ENCODE results near the gene ITGA6. TPM values are rescaled to one million over a fixed set of nuclear protein-coding genes. Genes with fewer than 3 reads are reported as not detected.
"Not testable (repeated sequence)": the region's sequence is repeated elsewhere in the genome, so short reads cannot be mapped to it uniquely, and the experiment has no call there.

Gene ITGA6
- total RNA-seq, 2 experiments from 2014 or later: 14.6 to 15.0 TPM

DNA sequence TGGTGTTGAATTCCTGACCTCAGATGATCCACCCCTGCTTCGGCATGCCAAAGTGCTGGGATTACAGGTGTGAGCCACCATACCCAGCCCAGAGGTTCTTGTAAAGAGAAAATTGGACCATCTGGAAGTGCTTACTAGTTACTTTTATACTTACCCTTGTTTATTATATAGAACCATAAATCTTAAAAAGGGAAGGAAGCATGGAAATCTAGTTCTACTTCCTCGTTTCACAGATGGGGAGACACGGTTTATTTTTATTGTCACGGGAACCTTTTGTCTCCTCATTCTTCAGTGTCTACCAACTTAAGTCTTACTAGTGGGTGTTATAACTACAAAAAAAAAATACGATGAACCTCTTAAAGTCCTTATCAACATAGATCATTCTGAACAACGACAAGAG lies 82.7 kb downstream of the ITGA6 start:
- Mint-ChIP-seq H3K4me3 (peak overlapping the region; percentile 0), H3K36me3 (ENCODE audit: low read depth) (peaks cover 73% of the 10 kb centered on the region), H3K27ac (peak overlapping the region; percentile 9), H3K9me3 (ENCODE audit: insufficient read depth) (peaks cover 34% of the 10 kb centered on the region), H3K4me1 (ENCODE audit: low read depth) (peaks cover 26% of the 10 kb centered on the region), H3K27me3 (ENCODE audit: low read depth) (no peaks in the 10 kb centered on the region)
- DNase-seq (no peak), ATAC-seq (no peak)
- POLR2A ChIA-PET: no interaction called here
- CTCF ChIA-PET: no interaction called here

- H3K4me3 Mint-ChIP-seq: peak overlapping the region; percentile 0
- peak overlapping the region; percentile 9 for H3K27ac Mint-ChIP-seq
- ChIA-PET POLR2A (no interaction called here), CTCF (interaction anchor here (1.4 kb wide), 1 partner anchor 9 kb away, joined by 3 read pairs; no protein-coding TSS in a partner anchor)
- H3K36me3 Mint-ChIP-seq (ENCODE audit: low read depth): peaks cover 71% of the 10 kb centered on the region
- DNase-seq (no peak), ATAC-seq (no peak)
- peaks cover 26% of the 10 kb centered on the region for H3K4me1 Mint-ChIP-seq (ENCODE audit: low read depth)
- no peaks in the 10 kb centered on the region for H3K27me3 Mint-ChIP-seq (ENCODE audit: low read depth)
- peaks cover 37% of the 10 kb centered on the region for H3K9me3 Mint-ChIP-seq (ENCODE audit: insufficient read depth)
Measured at GRCh38 chr2:172510548-172510947, 83.2 kb downstream of the ITGA6 start.

DNA sequence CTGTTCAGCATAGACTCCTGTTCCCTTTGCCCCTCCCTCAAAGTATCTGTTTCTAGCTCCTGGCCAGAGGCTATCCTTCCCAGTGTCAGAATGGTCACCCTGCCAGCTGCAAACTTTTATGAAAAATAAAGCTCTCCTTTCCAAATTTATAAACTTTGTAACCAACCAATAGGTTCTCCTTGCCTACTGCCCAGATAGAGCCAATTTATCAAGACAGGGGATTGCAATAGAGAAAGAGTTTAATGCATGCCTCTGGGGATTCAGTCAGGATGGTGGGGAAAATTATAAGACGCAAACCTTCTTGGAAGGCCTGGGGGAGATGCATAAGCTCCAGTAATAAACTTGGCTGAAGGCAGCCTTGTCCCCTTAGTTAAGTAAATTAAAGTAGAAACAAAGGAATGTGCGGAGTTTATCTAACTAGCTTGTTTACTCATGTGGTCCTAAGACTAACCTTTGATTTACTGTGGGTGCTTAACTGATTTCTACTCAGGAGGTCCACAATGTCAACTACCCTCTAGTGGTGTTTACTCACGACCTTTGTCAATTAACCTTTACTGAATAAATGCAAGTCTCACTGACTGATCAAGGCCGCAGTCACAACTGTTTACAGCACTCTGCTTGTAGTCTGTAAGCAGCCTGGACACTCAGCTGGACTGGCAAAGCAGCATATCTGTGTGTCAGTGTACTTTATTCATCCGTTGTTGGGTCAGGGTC lies 85.6 kb downstream of the ITGA6 start:
- ATAC-seq: no peak
- H3K9me3 Mint-ChIP-seq (ENCODE audit: insufficient read depth): peaks cover 42% of the 10 kb centered on the region
- peaks cover 55% of the 10 kb centered on the region for H3K36me3 Mint-ChIP-seq (ENCODE audit: low read depth)
- H3K27ac Mint-ChIP-seq: no peak overlapping the region
- H3K4me3 Mint-ChIP-seq: no peak overlapping the region
- ChIA-PET POLR2A (no interaction called here), CTCF (no interaction called here)
- H3K4me1 Mint-ChIP-seq (ENCODE audit: low read depth): peaks cover 26% of the 10 kb centered on the region
- no peak for DNase-seq
- no peaks in the 10 kb centered on the region for H3K27me3 Mint-ChIP-seq (ENCODE audit: low read depth)

DNA sequence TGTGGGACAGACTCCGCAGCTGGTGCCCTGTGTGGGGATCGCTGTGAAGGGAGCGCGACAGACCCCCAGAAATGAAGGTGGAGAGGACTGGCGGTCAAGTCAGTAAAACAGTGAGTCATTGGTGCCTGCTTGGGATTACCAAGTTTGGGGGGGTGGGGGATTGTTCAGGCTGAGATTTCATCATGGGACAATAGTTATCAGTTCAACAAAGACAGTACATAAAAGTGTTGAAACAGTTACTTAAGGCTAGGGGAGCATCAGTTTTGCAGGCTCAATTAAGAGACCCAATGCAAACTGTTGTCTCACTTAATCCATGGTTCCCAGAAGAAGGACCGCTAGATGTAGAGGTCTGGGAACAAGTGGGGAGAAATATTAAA lies 86.1 kb downstream of the ITGA6 start:
- Mint-ChIP-seq H3K4me3 (no peak overlapping the region), H3K27me3 (ENCODE audit: low read depth) (no peaks in the 10 kb centered on the region), H3K4me1 (ENCODE audit: low read depth) (peaks cover 20% of the 10 kb centered on the region), H3K36me3 (ENCODE audit: low read depth) (peaks cover 51% of the 10 kb centered on the region), H3K27ac (no peak overlapping the region), H3K9me3 (ENCODE audit: insufficient read depth) (peaks cover 42% of the 10 kb centered on the region)
- POLR2A ChIA-PET: no interaction called here
- DNase-seq (no peak), ATAC-seq (no peak)
- CTCF ChIA-PET: no interaction called here

- CTCF ChIA-PET: no interaction called here
- peaks cover 52% of the 10 kb centered on the region for H3K36me3 Mint-ChIP-seq (ENCODE audit: low read depth)
- POLR2A ChIA-PET: no interaction called here
Measured at GRCh38 chr2:172513935-172514586, 86.7 kb downstream of the ITGA6 start.

DNA sequence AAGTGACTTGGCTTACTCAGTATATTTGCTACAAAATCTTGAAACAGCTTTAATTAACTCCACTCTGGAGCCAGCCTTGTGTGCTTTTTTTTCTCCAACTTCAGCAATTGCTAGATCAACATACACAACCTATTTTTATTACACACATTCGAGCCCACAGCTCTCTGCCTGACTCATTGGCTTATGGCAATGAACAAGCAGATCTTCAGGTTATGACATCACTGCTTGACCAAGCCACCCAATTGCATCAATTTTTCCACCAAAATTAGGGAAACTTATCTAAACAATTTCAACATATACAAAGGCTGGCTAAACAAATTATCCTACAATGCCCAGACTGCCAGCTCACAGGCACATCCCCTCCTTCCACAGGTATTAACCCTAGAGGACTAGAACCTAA lies 88.9 kb downstream of the ITGA6 start:
- H3K4me1 Mint-ChIP-seq (ENCODE audit: low read depth): peaks cover 4% of the 10 kb centered on the region
- no peaks in the 10 kb centered on the region for H3K27me3 Mint-ChIP-seq (ENCODE audit: low read depth)
- ChIA-PET POLR2A (no interaction called here), CTCF (no interaction called here)
- peaks cover 45% of the 10 kb centered on the region for H3K36me3 Mint-ChIP-seq (ENCODE audit: low read depth)
- no peak overlapping the region for H3K27ac Mint-ChIP-seq
- DNase-seq (no peak), ATAC-seq (no peak)
- no peak overlapping the region for H3K4me3 Mint-ChIP-seq
- peaks cover 53% of the 10 kb centered on the region for H3K9me3 Mint-ChIP-seq (ENCODE audit: insufficient read depth)

More at GRCh38 chr2:172513935-172514586, 86.7 kb downstream of the ITGA6 start:
- Mint-ChIP-seq H3K4me3 (no peak overlapping the region), H3K9me3 (ENCODE audit: insufficient read depth) (peaks cover 45% of the 10 kb centered on the region), H3K4me1 (ENCODE audit: low read depth) (peaks cover 17% of the 10 kb centered on the region), H3K27me3 (ENCODE audit: low read depth) (no peaks in the 10 kb centered on the region), H3K27ac (no peak overlapping the region)
- ATAC-seq (no peak), DNase-seq (no peak)

GRCh38 chr2:172518995-172519394 lies 91.6 kb downstream of the ITGA6 start:
- CTCF ChIA-PET: no interaction called here
- no peak for DNase-seq
- H3K27ac Mint-ChIP-seq: no peak overlapping the region
- H3K36me3 Mint-ChIP-seq (ENCODE audit: low read depth): peaks cover 27% of the 10 kb centered on the region
- peaks cover 29% of the 10 kb centered on the region for H3K9me3 Mint-ChIP-seq (ENCODE audit: insufficient read depth)
- H3K4me3 Mint-ChIP-seq: no peak overlapping the region
- no peaks in the 10 kb centered on the region for H3K4me1 Mint-ChIP-seq (ENCODE audit: low read depth)
- ATAC-seq: no peak
- no peaks in the 10 kb centered on the region for H3K27me3 Mint-ChIP-seq (ENCODE audit: low read depth)
- POLR2A ChIA-PET: no interaction called here

DNA sequence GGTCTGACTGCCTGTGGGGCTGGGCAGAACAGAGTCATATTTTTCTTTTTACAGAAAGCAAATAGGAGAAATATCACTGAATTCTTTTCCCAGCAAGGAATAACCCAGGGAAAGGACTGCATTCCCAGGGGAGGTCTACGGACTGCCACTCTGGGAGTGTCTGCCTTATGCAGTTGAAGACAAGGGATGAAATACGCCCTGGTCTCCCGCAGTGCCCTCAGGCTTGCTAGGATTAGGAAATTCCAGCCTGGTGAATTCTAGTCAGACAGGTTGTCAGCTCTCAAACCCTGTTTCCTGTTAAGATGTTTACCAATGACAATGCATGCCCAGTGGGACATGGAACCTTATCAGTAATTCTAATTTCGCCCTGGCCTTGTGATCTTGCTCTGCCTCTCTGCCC lies 98.2 kb downstream of the ITGA6 start:
- CTCF ChIA-PET: no interaction called here
- ATAC-seq (no peak), DNase-seq (no peak)
- H3K4me3 Mint-ChIP-seq: no peak overlapping the region
- H3K36me3 Mint-ChIP-seq (ENCODE audit: low read depth): peaks cover 42% of the 10 kb centered on the region
- no peaks in the 10 kb centered on the region for H3K4me1 Mint-ChIP-seq (ENCODE audit: low read depth)
- no peak overlapping the region for H3K27ac Mint-ChIP-seq
- POLR2A ChIA-PET: no interaction called here
- H3K27me3 Mint-ChIP-seq (ENCODE audit: low read depth): no peaks in the 10 kb centered on the region
- peaks cover 13% of the 10 kb centered on the region for H3K9me3 Mint-ChIP-seq (ENCODE audit: insufficient read depth)

- ChIA-PET POLR2A (no interaction called here), CTCF (no interaction called here)
- peaks cover 61% of the 10 kb centered on the region for H3K36me3 Mint-ChIP-seq (ENCODE audit: low read depth)
- DNase-seq (no peak), ATAC-seq (no peak)
- no peaks in the 10 kb centered on the region for H3K27me3 Mint-ChIP-seq (ENCODE audit: low read depth)
- peaks cover 32% of the 10 kb centered on the region for H3K9me3 Mint-ChIP-seq (ENCODE audit: insufficient read depth)
- H3K27ac Mint-ChIP-seq: no peak overlapping the region
- H3K4me1 Mint-ChIP-seq (ENCODE audit: low read depth): no peaks in the 10 kb centered on the region
- no peak overlapping the region for H3K4me3 Mint-ChIP-seq
Measured at GRCh38 chr2:172531309-172531708, 103.9 kb downstream of the ITGA6 start.

GRCh38 chr2:172532461-172532860 lies 105.1 kb downstream of the ITGA6 start:
- POLR2A ChIA-PET: not testable (repeated sequence)
- H3K36me3 Mint-ChIP-seq (ENCODE audit: low read depth): peaks cover 64% of the 10 kb centered on the region

DNA sequence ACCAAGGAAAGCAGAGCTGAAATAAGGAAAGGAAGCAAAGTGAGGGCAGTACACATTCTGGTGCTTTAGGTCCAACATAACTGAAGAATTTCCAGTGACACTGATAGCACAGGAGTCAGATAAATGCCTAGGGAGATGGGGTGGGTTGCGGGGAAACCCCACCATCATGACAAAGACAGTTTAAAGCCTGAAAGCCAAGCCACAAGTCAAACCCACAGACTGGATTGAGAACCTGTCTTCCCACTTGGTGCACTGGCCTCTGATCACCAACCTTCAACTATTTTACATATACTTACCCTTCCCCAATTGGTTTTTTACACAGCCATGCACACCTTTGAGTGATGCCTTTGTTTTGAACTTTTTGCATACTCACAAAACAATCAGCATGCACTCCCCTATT lies 106.3 kb downstream of the ITGA6 start:
- Mint-ChIP-seq H3K4me1 (ENCODE audit: low read depth) (no peaks in the 10 kb centered on the region), H3K36me3 (ENCODE audit: low read depth) (peaks cover 60% of the 10 kb centered on the region), H3K9me3 (ENCODE audit: insufficient read depth) (peaks cover 34% of the 10 kb centered on the region), H3K4me3 (no peak overlapping the region), H3K27me3 (ENCODE audit: low read depth) (no peaks in the 10 kb centered on the region), H3K27ac (no peak overlapping the region)
- no peak for DNase-seq
- ATAC-seq: no peak
- POLR2A ChIA-PET: interaction anchor here (1.5 kb wide), 1 partner anchor 21 kb away, joined by 4 read pairs; no protein-coding TSS in a partner anchor
- CTCF ChIA-PET: no interaction called here

More at GRCh38 chr2:172532461-172532860, 105.1 kb downstream of the ITGA6 start:
- H3K27ac Mint-ChIP-seq; ATAC-seq; DNase-seq; H3K27me3 Mint-ChIP-seq (ENCODE audit: low read depth); H3K4me3 Mint-ChIP-seq; CTCF ChIA-PET; H3K4me1 Mint-ChIP-seq (ENCODE audit: low read depth): not testable (repeated sequence)
- H3K9me3 Mint-ChIP-seq (ENCODE audit: insufficient read depth): peaks cover 34% of the 10 kb centered on the region

DNA sequence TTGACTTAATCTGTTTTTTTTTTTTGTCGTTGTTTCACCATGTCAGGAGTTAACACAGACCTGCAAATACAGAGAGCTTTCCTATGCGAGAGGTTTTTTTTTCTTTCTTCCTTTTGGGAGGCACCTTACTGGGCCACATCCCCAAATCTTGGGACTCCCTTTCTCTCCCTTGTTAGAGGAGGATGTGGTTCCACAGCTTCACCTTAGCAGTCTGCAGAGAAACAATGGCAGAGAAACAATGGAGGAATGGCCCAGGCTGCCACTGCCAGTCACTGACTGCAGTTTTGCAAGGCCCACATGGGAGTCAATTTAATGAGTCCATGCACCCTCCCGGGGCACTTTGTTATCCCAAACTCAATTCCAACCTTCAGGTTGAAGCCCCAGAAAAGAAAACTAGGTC lies 107.7 kb downstream of the ITGA6 start:
- no peak overlapping the region for H3K4me3 Mint-ChIP-seq
- H3K4me1 Mint-ChIP-seq (ENCODE audit: low read depth): no peaks in the 10 kb centered on the region
- peaks cover 41% of the 10 kb centered on the region for H3K9me3 Mint-ChIP-seq (ENCODE audit: insufficient read depth)
- H3K36me3 Mint-ChIP-seq (ENCODE audit: low read depth): peaks cover 54% of the 10 kb centered on the region
- ChIA-PET POLR2A (interaction anchor here (1.5 kb wide), 1 partner anchor 20 kb away, joined by 4 read pairs; no protein-coding TSS in a partner anchor), CTCF (no interaction called here)
- ATAC-seq (no peak), DNase-seq (no peak)
- no peaks in the 10 kb centered on the region for H3K27me3 Mint-ChIP-seq (ENCODE audit: low read depth)
- no peak overlapping the region for H3K27ac Mint-ChIP-seq
